Right lobe of liver (tissue), 6 donors: Measurements from ENCODE around the gene PIK3C2B. TPM values are rescaled to one million over a fixed set of nuclear protein-coding genes. Genes with fewer than 3 reads are reported as not detected.

Source experiments
- ATAC-seq, 4 donors: fragments of 200-7000 bp; cut with Tn5 transposase; one replicate each; pipeline ENCODE4 v1.9.1; 2020; ENCODE audit warnings: mild to moderate bottlenecking in 4 of 4, moderate library complexity in 4 of 4
- DNase-seq, 3 donors: peaks; one replicate each; pipeline ENCODE4 v3.0.0-alpha.2; 2020
- H3K27ac ChIP-seq, 3 donors: fragments of 200-600 bp; one replicate each; pipeline ENCODE4 v1.8.0; 2022
- H3K27me3 ChIP-seq, 2 donors: fragments of 200-600 bp; one replicate each; pipeline ENCODE4 v1.8.0; 2022
- H3K36me3 ChIP-seq, 4 donors: fragments of 200-600 bp; sonication (generic) in 1 of 4; one replicate each; pipeline versions ENCODE4 v1.5.1 to v1.8.0; 2017 to 2022; ENCODE audit warnings: control low read depth in 1 of 4
- H3K4me1 ChIP-seq, 4 donors: fragments of 200-600 bp; sonication (generic) in 1 of 4; one replicate each; pipeline versions ENCODE4 v1.5.1 to v1.8.0; 2017 to 2022; ENCODE audit warnings: control low read depth in 1 of 4
- H3K4me3 ChIP-seq, 3 donors: fragments of 200-600 bp; one replicate each; pipeline ENCODE4 v1.8.0; 2022
- H3K9me3 ChIP-seq, 4 donors: fragments of 200-600 bp; sonication (generic) in 1 of 4; one replicate each; pipeline versions ENCODE4 v1.5.1 to v1.8.0; 2017 to 2022; ENCODE audit warnings: control low read depth in 1 of 4
- POLR2A ChIP-seq: fragments of 450-650 bp; IDR thresholded peaks from one replicate; pipeline ENCODE4 v1.6.1; 2017; ENCODE audit warnings: antibody characterized with exemption, mild to moderate bottlenecking
- WGBS: methylation state at CpG from one replicate; pipeline ENCODE4 v1.1.6; 2018; ENCODE audit warnings: low coverage, low lambda C conversion rate; ENCODE audit not compliant: insufficient coverage; ENCODE audit errors: missing lambda C conversion rate; 5-methylcytosine and 5-hydroxymethylcytosine counted together
- intact Hi-C, 2 donors: fragments of 100-400 bp; cut with DNase I; formaldehyde crosslinking; loops; one replicate each; pipeline versions ENCODE4 v1.11.2 to v1.14.1; 2022
- total RNA-seq, 6 experiments: library from RNA; depleted of rRNA in 2 of 6; stranded (reverse); fragments of >200 nt in 2 of 6; fragmentation: NEBNext Ultra II Directional in 3 of 6; extraction: Animal tissue kit (Norgen Biotek cat#: 25700) in 3 of 6; gene quantifications; one replicate each; pipeline versions ENCODE4 v1.1.0 to v1.2.4, GENCODE V29; 2016 to 2023
- TF ChIP-seq, protein P1 (sequence below), 4 donors: fragments of 200-600 bp in 3 of 4; fragments of 450-650 bp in 1 of 4; IDR thresholded peaks; one replicate each; pipeline versions ENCODE4 v1.5.1 to v1.8.0; 2016 to 2022; ENCODE audit warnings: antibody characterized with exemption in 4 of 4, mild to moderate bottlenecking in 2 of 4
- donor health status: DM: no; HTN: yes; CAD: no.
- donor health status: DM: no; HTN: no; CAD: no.
- donor health status: DM: no; HTN: no; CAD: no.
- donor health status: DM: no; HTN: yes; CAD: no.
- donor health status: DM: no; HTN: yes; CAD: no.

Gene PIK3C2B
- total RNA-seq, 6 experiments from 2014 or later: 7.6 to 18.5 (median 10.1) TPM

DNA sequence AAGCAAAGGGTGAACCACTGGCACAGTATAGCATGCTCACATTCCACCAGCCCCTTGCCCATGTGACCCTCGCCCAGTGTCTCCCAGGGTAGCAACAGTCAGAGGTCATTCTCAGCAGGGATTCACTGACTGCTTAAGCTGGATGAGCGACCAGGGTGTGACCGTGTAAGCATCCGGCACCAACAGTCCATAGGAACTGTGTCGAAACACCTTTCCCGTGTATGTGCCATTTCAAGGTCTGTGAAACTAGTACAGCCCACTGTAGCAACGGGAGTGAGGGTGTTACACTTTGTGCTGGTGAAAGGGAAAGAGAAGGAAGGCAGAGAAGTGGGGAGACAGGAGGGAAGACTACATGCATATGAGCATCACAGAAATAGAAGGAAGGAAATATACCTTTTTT, 10.8 kb downstream of the PIK3C2B start:
- Histone ChIP-seq H3K4me3 (no peak overlapping the region), H3K27me3 (no peaks in the 10 kb centered on the region), H3K4me1 (peaks cover 0 to 9% (median 0%) of the 10 kb centered on the region in 4 donors), H3K27ac (no peak overlapping the region), H3K36me3 (no peaks in the 10 kb centered on the region), H3K9me3 (no peaks in the 10 kb centered on the region)
- no peak for ATAC-seq
- WGBS: 58% methylated on average over 7 of the region's 7 CpGs
- TF ChIP-seq, protein P1, sequence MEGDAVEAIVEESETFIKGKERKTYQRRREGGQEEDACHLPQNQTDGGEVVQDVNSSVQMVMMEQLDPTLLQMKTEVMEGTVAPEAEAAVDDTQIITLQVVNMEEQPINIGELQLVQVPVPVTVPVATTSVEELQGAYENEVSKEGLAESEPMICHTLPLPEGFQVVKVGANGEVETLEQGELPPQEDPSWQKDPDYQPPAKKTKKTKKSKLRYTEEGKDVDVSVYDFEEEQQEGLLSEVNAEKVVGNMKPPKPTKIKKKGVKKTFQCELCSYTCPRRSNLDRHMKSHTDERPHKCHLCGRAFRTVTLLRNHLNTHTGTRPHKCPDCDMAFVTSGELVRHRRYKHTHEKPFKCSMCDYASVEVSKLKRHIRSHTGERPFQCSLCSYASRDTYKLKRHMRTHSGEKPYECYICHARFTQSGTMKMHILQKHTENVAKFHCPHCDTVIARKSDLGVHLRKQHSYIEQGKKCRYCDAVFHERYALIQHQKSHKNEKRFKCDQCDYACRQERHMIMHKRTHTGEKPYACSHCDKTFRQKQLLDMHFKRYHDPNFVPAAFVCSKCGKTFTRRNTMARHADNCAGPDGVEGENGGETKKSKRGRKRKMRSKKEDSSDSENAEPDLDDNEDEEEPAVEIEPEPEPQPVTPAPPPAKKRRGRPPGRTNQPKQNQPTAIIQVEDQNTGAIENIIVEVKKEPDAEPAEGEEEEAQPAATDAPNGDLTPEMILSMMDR (IDR thresholded peaks at IDR 0.05): no peak
- no peak for TF ChIP-seq POLR2A
- DNase-seq: no peak
- intact Hi-C loops: no loop called here

DNA sequence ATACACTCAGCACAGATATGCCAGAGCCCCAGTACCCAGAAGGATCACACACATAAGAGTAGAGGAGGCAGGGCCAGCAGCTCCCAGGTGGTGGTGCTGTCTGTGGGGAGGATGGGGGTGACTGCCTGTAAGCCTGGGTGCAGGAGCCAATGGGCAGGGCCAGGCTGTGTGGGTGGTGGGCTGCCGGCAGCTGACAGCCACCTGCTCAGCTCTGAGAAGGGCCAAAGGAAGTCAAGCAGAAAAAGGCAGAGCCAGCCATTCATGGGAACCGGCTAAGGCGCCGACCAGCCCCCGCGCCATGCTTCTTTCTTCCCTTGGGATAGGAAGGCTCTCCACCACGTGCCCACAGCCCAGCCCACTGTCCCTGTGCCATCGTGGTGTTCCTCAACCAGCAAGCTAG, 14.1 kb downstream of the PIK3C2B start:
- ATAC-seq: no peak

DNA sequence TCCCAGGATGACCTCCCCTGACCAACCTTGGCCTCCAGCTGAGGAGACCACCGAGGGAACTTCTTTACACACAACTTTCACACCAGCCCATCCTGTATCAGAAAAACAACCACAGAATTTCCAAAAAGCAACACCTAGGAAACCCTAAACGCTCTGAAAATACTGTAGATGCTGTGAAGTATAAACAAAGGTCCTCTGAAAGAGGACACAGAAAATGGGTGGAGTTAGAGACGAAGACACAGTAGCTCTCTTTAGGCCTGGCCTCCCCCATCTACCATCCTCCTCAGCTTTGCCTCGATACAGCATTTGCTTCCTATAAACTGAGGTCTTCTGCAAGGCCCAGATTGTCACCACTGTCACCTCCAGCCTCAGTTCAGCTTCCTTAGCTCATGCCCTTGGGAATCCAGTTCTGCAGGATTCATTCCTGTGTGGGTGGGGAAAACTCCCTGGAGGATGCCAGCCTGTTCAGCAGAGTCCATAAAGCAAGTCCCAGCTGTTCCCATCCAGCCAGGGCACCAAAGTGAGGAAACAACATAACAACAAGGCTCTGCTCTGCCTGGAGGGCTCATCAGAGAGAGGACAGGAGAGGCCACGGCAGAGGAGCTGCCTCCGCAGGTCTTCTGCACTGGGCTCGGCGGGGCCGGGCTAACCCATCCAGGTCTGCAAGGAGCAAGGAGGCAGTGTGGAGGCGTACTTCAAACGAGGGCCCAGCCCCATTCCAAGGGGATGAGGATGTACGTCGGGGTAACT, 15.0 kb downstream of the PIK3C2B start:
- H3K27me3 ChIP-seq: no peaks in the 10 kb centered on the region
- no peak for TF ChIP-seq POLR2A
- TF ChIP-seq, protein P1 (IDR thresholded peaks at IDR 0.05): no peak
- WGBS: 78% methylated on average over 3 of the region's 13 CpGs
- peaks cover 0 to 23% (median 3%) of the 10 kb centered on the region in 4 donors for H3K4me1 ChIP-seq
- ATAC-seq: no peak
- intact Hi-C loops: no loop called here
- DNase-seq: no peak
- H3K4me3 ChIP-seq: no peak overlapping the region
- no peaks in the 10 kb centered on the region for H3K9me3 ChIP-seq
- H3K27ac ChIP-seq: no peak overlapping the region
- H3K36me3 ChIP-seq: no peaks in the 10 kb centered on the region

More for the DNA sequence above, 14.1 kb downstream of the PIK3C2B start:
- no peak for DNase-seq
- intact Hi-C loops: no loop called here
- Histone ChIP-seq H3K9me3 (no peaks in the 10 kb centered on the region), H3K4me1 (peaks cover 0 to 23% (median 3%) of the 10 kb centered on the region in 4 donors), H3K27me3 (no peaks in the 10 kb centered on the region), H3K36me3 (no peaks in the 10 kb centered on the region), H3K27ac (no peak overlapping the region), H3K4me3 (no peak overlapping the region)
- WGBS: 13% methylated on average over 3 of the region's 8 CpGs
- TF ChIP-seq, protein P1 (IDR thresholded peaks at IDR 0.05): no peak
- TF ChIP-seq POLR2A: no peak

DNA sequence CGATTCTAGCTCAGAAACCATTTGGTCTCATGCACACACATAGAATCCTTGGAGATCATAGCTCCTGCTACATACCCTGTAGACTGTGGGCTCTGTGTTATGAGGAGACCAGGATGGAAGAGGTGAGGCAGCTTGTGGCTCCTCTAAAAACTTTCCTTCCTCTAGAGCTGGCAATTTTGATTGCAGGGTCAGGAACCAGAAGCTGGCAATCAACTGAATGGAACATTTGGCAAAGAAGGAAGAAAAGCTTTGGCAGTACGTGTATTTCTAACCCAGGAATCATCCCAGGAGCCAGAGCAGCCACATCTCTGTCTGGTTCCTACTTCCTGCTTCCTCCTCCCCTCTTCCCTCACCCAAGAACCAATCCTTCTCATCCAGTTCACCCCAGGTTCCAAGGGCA, 15.7 kb downstream of the PIK3C2B start:
- H3K4me3 ChIP-seq: no peak overlapping the region
- ATAC-seq (no peak), DNase-seq (no peak)
- H3K4me1 ChIP-seq: peaks cover 0 to 23% (median 3%) of the 10 kb centered on the region in 4 donors
- no peaks in the 10 kb centered on the region for H3K9me3 ChIP-seq
- 20% methylated on average over 1 of the region's 2 CpGs for WGBS
- intact Hi-C loops: no loop called here
- no peaks in the 10 kb centered on the region for H3K27me3 ChIP-seq
- no peaks in the 10 kb centered on the region for H3K36me3 ChIP-seq
- TF ChIP-seq POLR2A: no peak
- TF ChIP-seq, protein P1 (IDR thresholded peaks at IDR 0.05): no peak
- no peak overlapping the region for H3K27ac ChIP-seq
